COLO668 (cell line): ENCODE data around the gene FGF12.
A peak's percentile ranks its signal among the peaks of the same experiment; 100 is the strongest.

Source experiments
- DNase-seq: peaks from one replicate; lab custom pipeline; 2025; ENCODE audit not compliant: unreplicated experiment; lab: John Stamatoyannopoulos, UW

The FGF12 gene

DNA sequence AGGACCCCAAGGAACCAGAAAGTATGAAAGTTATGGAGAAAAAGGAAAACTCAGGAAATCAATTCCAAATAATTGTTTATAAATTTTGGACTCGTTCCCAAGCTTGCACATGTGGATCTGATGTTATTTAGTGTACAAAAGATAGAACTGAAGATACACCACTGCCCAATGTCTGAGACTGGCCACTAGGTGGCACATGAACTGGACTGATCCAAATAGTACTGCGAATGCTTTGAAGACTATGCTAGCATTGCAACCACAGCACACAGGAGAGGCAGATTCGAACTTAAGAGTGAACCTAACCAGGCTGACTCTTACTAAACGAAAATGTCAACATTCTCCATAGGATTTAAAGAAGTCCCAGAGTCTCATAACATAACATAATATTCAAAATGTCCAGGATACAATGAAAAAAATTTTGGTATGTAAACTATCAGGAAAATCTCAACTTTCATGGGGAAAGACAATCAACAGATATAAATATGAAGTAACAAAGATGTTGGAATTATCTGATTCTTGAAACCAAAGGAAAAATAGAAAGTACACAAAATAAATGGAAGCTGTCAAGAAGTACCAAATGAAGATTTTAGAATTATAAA lies 596.7 kb downstream of the FGF12 start:
- DNase-seq = peak; percentile 19

DNA sequence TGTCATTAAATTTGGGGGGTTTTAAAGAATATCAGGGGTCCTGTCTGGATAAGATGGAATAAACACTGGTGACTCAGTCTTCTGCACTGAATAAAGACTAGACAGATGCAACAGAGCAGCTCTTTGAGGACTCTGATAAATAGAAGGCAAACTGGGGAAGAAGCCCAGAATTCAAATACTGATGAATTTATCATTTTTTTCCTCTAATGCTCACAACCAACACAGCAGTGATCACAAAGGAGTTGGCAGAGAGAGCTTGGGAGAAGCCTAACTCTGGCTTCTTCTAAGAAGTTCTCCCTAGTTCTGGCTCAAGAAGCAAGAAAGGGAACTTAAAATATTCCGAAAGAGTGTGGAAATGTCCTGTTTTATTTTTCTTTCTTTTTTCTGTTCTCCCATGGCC lies 597.8 kb downstream of the FGF12 start:
- no peak for DNase-seq

DNA sequence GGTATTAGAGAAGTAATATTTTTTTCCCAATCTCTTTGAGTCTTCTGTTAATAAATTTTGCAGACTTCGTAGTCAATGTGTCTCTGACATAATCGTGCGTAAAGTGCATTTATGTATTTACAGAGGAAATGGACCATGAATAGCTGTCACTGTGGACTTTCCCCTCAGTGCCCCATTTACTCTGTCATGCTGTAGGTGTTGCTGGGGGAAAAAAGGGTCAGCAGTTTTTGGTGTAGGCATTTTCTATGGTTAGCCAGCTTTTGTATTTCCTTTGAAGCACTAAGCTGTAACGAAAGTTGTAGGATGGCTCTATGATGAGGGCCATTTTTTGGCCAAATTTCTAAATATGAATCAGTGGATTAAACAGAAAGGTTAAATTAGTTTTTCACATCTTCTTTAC lies 598.4 kb downstream of the FGF12 start:
- peak; percentile 9 for DNase-seq

GRCh38 chr3:192128060-192128459 lies 599.3 kb downstream of the FGF12 start:
- no peak for DNase-seq

DNA sequence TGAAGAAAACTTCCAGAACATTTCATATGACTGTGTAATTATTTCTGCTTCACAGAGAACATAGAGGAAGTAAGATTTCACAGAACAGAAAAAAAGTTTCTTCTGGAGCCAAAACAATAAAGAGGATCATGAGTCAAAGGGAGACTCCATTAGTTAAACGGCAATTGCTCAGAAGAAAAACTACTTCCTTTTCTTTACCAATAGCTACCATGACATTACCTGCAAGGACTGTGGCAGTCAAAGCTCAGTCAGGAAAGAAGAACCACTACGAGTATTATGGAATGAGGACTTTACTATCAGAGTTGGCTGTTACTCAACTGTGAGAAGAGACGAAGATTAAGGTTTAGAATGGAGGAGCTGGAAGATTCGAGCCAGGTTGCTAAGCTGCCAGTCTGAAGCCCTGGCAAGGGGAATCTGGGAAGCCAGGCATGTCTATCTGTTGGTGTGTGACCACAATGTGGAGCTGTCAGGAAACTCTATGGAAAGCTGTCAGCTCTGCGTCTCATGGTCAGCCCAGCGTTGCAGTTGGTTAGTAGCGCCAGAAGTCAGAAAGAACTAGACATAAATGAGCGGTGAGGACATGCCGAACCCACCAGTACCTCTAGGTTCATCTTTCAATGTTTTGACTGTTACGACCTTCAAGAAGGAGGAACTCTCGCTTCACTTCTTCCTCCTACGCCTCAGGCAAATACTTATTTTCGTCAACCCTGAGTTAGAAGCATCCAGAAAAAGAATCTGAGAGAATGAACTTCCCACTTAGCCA lies 604.3 kb downstream of the FGF12 start:
- DNase-seq = no peak

DNA sequence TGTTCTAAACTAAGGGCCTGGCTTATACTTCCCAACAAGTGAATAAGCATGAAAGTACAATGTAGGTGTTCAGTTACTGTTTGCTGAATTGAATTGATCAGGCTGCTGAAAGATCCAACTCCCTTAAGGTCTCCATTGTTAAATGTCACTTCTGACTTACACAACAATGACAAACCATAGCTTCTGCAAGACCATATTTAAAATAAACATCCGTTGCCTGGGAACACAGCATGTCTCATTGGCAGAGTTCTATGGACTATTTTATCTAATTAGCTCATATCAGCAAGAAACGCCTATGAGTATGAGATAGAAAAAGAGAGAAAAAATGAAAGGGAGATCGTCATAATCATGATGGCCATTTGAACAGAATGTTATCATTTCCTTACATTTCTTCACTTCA lies 605.4 kb downstream of the FGF12 start:
- no peak for DNase-seq

- DNase-seq = no peak
These were observed 618.5 kb downstream of the FGF12 start for GRCh38 chr3:192108820-192109219.

DNA sequence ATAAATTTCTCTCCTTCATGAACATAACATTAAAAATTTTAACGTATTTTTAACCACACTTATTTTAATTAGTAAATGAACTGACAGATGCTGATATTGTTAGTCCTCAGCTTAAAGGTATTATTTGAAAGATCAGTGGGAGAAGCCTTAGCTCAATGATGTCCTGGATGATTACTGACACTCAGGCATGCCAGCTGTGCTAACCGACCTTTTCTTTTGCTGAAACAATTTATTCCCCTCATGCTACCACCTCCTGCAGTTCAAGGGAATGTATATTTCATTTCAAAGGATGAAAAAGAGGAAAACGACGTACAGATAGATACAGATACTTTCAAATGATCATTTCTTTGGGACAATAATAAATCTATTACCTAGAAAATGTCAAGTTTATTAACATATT lies 620.8 kb downstream of the FGF12 start:
- no peak for DNase-seq

DNA sequence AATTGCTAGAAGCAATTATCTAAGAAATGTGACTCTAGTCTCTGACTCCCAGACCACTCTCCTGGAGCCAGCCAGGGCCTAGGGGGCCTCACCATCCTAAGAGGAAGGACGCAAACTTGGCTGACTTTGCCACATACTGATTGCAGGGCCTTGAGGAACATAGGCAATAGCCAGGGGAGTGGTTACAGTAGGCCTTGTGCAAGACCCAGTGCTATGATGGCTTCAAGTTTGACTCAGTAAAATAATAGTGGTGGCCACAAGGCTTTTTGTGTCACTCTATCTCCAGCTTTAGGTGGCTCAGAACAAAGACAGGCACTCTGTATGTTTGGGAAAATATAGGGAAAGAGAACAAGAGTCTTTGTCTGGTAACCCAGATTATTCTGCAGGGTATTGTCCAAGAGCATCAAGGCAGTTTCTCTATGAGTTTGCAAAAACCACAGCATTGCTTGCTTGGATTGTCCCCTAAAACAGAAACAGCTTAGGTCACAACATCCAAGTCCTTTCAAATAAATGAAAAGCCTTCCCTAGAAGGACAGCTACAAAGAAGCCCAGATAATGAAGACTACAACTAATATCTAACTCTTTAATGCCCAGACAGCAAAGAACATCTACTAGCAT lies 634.8 kb downstream of the FGF12 start:
- DNase-seq = no peak

DNA sequence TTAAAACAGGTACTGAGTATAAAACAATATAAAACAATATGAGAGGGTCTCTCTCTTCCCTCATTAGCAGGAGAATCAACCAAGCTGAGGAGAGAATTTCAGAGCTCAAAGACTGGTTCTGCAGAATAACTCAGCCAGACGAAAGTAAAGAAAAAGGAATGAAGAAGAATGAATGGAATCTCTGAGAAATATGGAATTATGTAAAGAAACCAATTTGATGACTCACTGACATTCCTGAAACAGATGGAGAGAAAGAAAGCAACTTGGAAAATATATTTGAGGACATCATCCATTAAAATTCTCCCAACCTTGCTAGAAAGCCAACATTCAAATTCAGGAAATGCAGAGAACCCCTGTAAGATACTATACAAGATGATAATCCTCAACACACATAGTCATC lies 635.5 kb downstream of the FGF12 start:
- no peak for DNase-seq

- no peak for DNase-seq
These were observed 636.8 kb downstream of the FGF12 start for GRCh38 chr3:192090586-192090985.
